HEK293 (cell line): ENCODE results near the gene APOL4.

ENCODE experiments used
- CTCF ChIA-PET: fragments of 350-600 bp; formaldehyde crosslinking; extraction: SDS; loops from one replicate; lab custom pipeline; 2021; ENCODE audit warnings: antibody characterized with exemption; lab: Yijun Ruan, JAX
- POLR2A ChIA-PET: fragments of 300-600 bp; formaldehyde crosslinking; extraction: SDS; loops from one replicate; lab custom pipeline; 2020; ENCODE audit warnings: antibody characterized with exemption, inconsistent platforms; lab: Yijun Ruan, JAX
- H3K27ac ChIP-seq: fragments of 200-500 bp; sonication (Bioruptor generic); 2 replicates; pipeline ENCODE4 v1.5.1; 2014; ENCODE audit warnings: low read depth, low read length, control low read depth, inconsistent platforms; ENCODE audit errors: extremely low read depth
- H3K36me3 ChIP-seq, 2 experiments: fragments of 200-500 bp in 1 of 2; sonication (Bioruptor generic) in 1 of 2; 1 replicate in 1 of 2; 2 replicates in 1 of 2; pipeline ENCODE4 v1.5.1; 2014 to 2017; ENCODE audit warnings: inconsistent platforms in 2 of 2, low read length in 2 of 2; ENCODE audit not compliant: control insufficient read depth in 2 of 2, insufficient read depth in 1 of 2
- H3K4me1 ChIP-seq: fragments of 200-500 bp; sonication (Bioruptor generic); 2 replicates; pipeline ENCODE4 v1.5.1; 2014; ENCODE audit warnings: mild to moderate bottlenecking, low read length, inconsistent platforms; ENCODE audit not compliant: control insufficient read depth, insufficient read depth
- H3K4me3 ChIP-seq: 2 replicates; pipeline ENCODE4 v1.5.1; 2011; ENCODE audit warnings: low read depth, mild to moderate bottlenecking, control low read depth, low read length, moderate library complexity
- H3K9me3 ChIP-seq: fragments of 200-500 bp; sonication (Bioruptor generic); 2 replicates; pipeline ENCODE4 v1.5.1; 2014; ENCODE audit warnings: low read depth, low read length, inconsistent platforms; ENCODE audit not compliant: control insufficient read depth, insufficient read depth
- CTCF ChIP-seq: fragments of 450-650 bp; formaldehyde crosslinking; IDR thresholded peaks from 2 replicates; pipeline ENCODE4 v1.5.1; 2016; ENCODE audit warnings: missing biosample characterization, missing genetic modification characterization
- HOXA7 ChIP-seq: sonication (generic); formaldehyde crosslinking; IDR thresholded peaks from 2 replicates; pipeline ENCODE4 v1.8.1; 2022; ENCODE audit warnings: missing genetic modification reagents, borderline replicate concordance
- KLF7 ChIP-seq: fragments of 450-650 bp; formaldehyde crosslinking; IDR thresholded peaks from 2 replicates; pipeline ENCODE4 v1.5.1; 2016; ENCODE audit warnings: missing biosample characterization, missing genetic modification characterization, borderline replicate concordance
- PRDM10 ChIP-seq: fragments of 450-650 bp; formaldehyde crosslinking; IDR thresholded peaks from 2 replicates; pipeline ENCODE4 v1.5.1; 2016; ENCODE audit warnings: missing biosample characterization, missing genetic modification characterization
- REST ChIP-seq: fragments of 450-650 bp; formaldehyde crosslinking; IDR thresholded peaks from 2 replicates; pipeline ENCODE4 v1.5.1; 2016; ENCODE audit warnings: missing biosample characterization, missing genetic modification characterization
- SCRT1 ChIP-seq: fragments of 450-650 bp; formaldehyde crosslinking; IDR thresholded peaks from 2 replicates; pipeline ENCODE4 v1.5.1; 2016; ENCODE audit warnings: missing biosample characterization, missing genetic modification characterization, borderline replicate concordance
- SCRT2 ChIP-seq: fragments of 450-650 bp; formaldehyde crosslinking; IDR thresholded peaks from 2 replicates; pipeline ENCODE4 v1.5.1; 2016; ENCODE audit warnings: missing biosample characterization, missing genetic modification characterization
- ZNF148 ChIP-seq: fragments of 450-650 bp; formaldehyde crosslinking; IDR thresholded peaks from 2 replicates; pipeline ENCODE4 v1.5.0; 2017; ENCODE audit warnings: missing biosample characterization, missing genetic modification characterization, borderline replicate concordance
- ZNF157 ChIP-seq: fragments of 450-650 bp; formaldehyde crosslinking; IDR thresholded peaks from 2 replicates; pipeline ENCODE4 v1.5.1; 2016; ENCODE audit warnings: missing biosample characterization, missing genetic modification characterization
- ZNF174 ChIP-seq: fragments of 450-650 bp; formaldehyde crosslinking; IDR thresholded peaks from 2 replicates; pipeline ENCODE4 v1.5.0; 2017; ENCODE audit warnings: missing biosample characterization, mild to moderate bottlenecking, missing genetic modification characterization
- ZNF184 ChIP-seq: fragments of 450-650 bp; IDR thresholded peaks from 2 replicates; pipeline ENCODE4 v1.5.1; 2018; ENCODE audit warnings: missing biosample characterization, mild to moderate bottlenecking, missing genetic modification characterization
- ZNF24 ChIP-seq: fragments of 450-650 bp; formaldehyde crosslinking; IDR thresholded peaks from 2 replicates; pipeline ENCODE4 v1.5.1; 2016; ENCODE audit warnings: missing biosample characterization, missing genetic modification characterization
- ZNF335 ChIP-seq: fragments of 450-650 bp; formaldehyde crosslinking; conservative IDR thresholded peaks from 2 replicates; pipeline ENCODE4 v1.5.1; 2016; ENCODE audit warnings: missing biosample characterization, missing genetic modification characterization
- ZNF341 ChIP-seq: fragments of 450-650 bp; formaldehyde crosslinking; IDR thresholded peaks from 2 replicates; pipeline ENCODE4; 2016; ENCODE audit warnings: low read depth, missing biosample characterization, missing genetic modification characterization
- ZNF423 ChIP-seq: fragments of 450-650 bp; formaldehyde crosslinking; IDR thresholded peaks from 2 replicates; pipeline ENCODE4 v1.5.1; 2016; ENCODE audit warnings: missing biosample characterization, missing genetic modification characterization
- ZNF558 ChIP-seq: fragments of 450-650 bp; formaldehyde crosslinking; IDR thresholded peaks from 2 replicates; pipeline ENCODE4 v1.5.1; 2016; ENCODE audit warnings: missing biosample characterization, missing genetic modification characterization
- ZNF677 ChIP-seq: fragments of 450-650 bp; IDR thresholded peaks from 2 replicates; pipeline ENCODE4 v1.5.0; 2018; ENCODE audit warnings: missing biosample characterization, mild to moderate bottlenecking, missing genetic modification characterization, moderate library complexity
- ZNF768 ChIP-seq: fragments of 450-650 bp; formaldehyde crosslinking; IDR thresholded peaks from 2 replicates; pipeline ENCODE4 v1.5.1; 2018; ENCODE audit warnings: missing biosample characterization, mild to moderate bottlenecking, missing genetic modification characterization
- ZSCAN5A ChIP-seq: fragments of 450-650 bp; formaldehyde crosslinking; IDR thresholded peaks from 2 replicates; pipeline ENCODE4 v1.5.1; 2016; ENCODE audit warnings: missing biosample characterization, missing genetic modification characterization

The APOL4 gene

GRCh38 chr22:36238373-36239149 is 37.0 kb upstream of the APOL4 start:
- peak overlapping the region; percentile 63 for H3K27ac ChIP-seq
- ChIA-PET POLR2A (interaction anchor here (0.9 to 2.7 kb wide), 11 partner anchors 10 to 268 kb away, joined by 3 to 8 read pairs (median 4); partner anchors contain the start of genes FOXRED2, MYH9 and TXN2), CTCF (interaction anchor here (0.7 to 3.4 kb wide), 23 partner anchors 8 to 443 kb away, joined by 3 to 18 read pairs (median 6); no protein-coding TSS in a partner anchor)
- H3K4me1 ChIP-seq: peaks cover 9% of the 10 kb centered on the region
- no peaks in the 10 kb centered on the region for H3K9me3 ChIP-seq
- peaks cover 0 to 19% of the 10 kb centered on the region in 2 experiments; a peak in 1 of 3 replicates for H3K36me3 ChIP-seq
- TF ChIP-seq ZNF184 (tag by site-specific recombination) (peak; percentile 94), ZNF157 (no peak), ZSCAN5A (no peak), ZNF24 (tag by site-specific recombination) (no peak), ZNF768 (tag by site-specific recombination) (no peak), SCRT2 (tag by site-specific recombination) (peak; percentile 30; the same call in 1 of the 2 replicates), ZNF558 (tag by site-specific recombination) (no peak), SCRT1 (tag by site-specific recombination) (peak; percentile 33; the same call in 1 of the 2 replicates), PRDM10 (peak; percentile 42; the same call in 1 of the 2 replicates), ZNF148 (tag by site-specific recombination) (no peak), ZNF677 (tag by site-specific recombination) (no peak), REST (tag by site-specific recombination) (no peak), ZNF335 (tag by site-specific recombination) (peak; percentile 81), ZNF174 (no peak), ZNF341 (tag by site-specific recombination) (peak; percentile 54; the same call in 1 of the 2 replicates), ZNF423 (tag by site-specific recombination) (no peak), KLF7 (tag by site-specific recombination) (no peak), HOXA7 (no peak), CTCF (tag by site-specific recombination) (no peak)
- peak overlapping the region; percentile 49 for H3K4me3 ChIP-seq
